HL-60 (cell line): Measurements from ENCODE around the gene OPRL1.

Experiments used
- CTCF ChIP-seq: IDR thresholded peaks from one replicate; pipeline ENCODE4 v1.5.1; 2011; ENCODE audit warnings: low read length, control low read depth, inconsistent platforms; ENCODE audit not compliant: insufficient read depth
- GABPA ChIP-seq: IDR thresholded peaks from 2 replicates; pipeline ENCODE4 v1.6.1; 2012; ENCODE audit warnings: low read depth
- SPI1 ChIP-seq: IDR thresholded peaks from 2 replicates; pipeline ENCODE4 v1.6.1; 2012; ENCODE audit warnings: low read depth, mild to moderate bottlenecking, borderline replicate concordance

- TF ChIP-seq CTCF, result no peak
- TF ChIP-seq SPI1, result no peak
- TF ChIP-seq GABPA, result no peak
Measured at GRCh38 chr20:64082820-64083377, 3.0 kb downstream of the OPRL1 start.
